Stimulated activated CD8-positive, alpha-beta memory T cell treated with anti-CD3 and anti-CD28 coated beads, Interleukin-12 subunit alpha, Interleukin-12 subunit beta, amount 100 ng/mL, for 1 hour (primary cell): ENCODE measurements around the gene ZNF17.
"Not testable (repeated sequence)": the region's sequence is repeated elsewhere in the genome, so short reads cannot be mapped to it uniquely, and the experiment has no call there.

ENCODE experiments used
- DNase-seq: peaks from one replicate; pipeline ENCODE4 v3.0.0-alpha.2; 2020; ENCODE audit warnings: low read depth

ZNF17 gene

DNA sequence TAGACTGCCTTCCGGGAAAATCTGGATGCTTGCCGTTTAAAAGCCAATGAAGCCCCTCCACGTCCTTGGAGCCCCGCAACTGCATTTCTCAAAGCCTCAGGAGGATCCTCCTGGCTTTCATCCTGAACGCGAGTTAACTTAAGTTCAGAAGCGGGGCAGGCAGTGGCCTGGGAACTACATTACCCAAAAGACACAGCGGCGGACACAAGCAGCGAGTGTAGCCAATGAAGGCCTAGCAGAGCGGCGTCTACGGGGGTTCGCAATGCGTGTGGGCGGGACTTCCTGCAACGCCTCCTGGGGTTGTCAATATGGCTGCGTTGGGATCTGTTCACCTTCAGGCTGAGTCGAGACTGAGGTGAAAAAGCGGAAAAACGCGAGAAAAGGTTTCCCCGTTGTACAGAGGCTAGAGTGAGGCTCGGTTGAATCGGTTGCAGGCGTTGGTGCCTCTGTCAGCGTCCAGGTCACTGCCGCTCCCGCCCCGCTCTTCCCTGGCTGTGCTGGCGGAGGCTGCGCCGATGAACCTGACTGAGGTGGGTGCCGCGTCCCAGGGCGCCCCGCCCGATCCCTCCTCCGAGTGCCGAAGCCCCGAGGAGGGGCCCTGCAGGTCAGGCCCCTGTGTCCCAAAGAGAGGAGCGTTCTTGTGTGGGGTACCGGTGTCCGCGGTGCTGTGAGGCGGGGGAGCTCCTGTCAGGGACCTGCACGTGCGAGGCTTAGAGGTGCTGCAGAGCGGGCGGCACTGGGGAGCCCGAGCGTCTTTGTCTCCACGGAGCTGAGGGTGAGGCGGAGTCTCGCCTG lies at the start of gene ZNF17:
TSS of gene ZNF17 (plus strand) at position 285 of the 795 bp plus-strand sequence. CDS start 2,455 bp downstream, outside the sequence.
- DNase-seq: peak; percentile 89

DNA sequence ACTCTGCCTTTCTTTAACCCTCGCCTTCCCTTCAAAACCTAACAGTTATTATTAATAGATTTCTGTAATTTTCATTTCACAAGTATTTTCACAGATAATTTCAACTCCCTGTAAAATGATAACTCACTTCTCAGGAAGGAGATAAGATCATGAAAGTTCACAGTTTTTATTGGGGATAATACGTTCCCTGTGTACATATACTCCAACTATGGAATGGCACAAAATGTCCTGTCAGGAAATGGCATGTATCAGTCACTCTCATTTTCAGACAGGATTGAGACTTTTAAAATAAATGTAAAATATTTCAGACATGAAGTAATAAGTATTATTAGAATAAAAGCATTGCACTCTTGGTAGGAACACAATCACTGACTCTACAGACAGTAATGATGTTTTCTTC lies 48.5 kb upstream of the ZNF17 start:
- DNase-seq: no peak

DNA sequence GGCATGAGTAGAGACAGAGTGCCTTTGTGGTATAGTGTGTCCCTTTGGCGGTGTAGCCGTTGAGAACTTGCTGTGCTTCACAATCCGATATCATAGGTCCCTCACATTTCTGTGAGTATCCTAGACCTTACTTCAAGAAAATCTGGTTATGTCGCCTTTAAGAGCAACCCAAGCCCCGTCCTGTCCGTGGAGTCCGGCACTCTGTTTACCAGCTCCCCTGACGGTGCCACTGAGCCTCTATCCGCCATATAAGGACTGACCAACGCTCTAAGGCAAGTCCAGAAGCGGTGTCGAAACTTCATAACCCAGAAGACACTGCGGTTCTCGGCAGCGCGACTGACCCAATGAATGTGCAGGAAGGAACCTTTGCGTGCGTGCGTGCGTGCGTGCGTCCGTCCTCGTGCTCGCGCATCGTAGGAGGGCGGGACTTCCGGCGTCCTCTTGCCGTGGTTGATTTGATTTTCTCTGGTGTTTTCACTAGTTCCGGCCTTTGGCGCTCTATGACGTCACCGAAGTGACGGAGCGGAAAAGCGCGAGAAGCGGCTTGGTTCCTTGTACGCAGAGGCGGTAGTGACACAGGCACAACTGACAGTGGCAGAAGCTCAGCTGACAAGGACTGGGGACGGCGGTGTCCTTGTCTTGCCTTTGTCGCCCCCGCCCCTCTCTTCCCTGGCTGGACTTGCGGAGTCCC lies 47.8 kb upstream of the ZNF17 start, which contains the start of the genes TRAPPC2B and ZNF547:
TSS of gene TRAPPC2B (plus strand) at position 555 of the 691 bp plus-strand sequence. CDS start 1,283 bp downstream, outside the sequence.
TSS of gene ZNF547 (plus strand) at position 555 of the 691 bp plus-strand sequence. CDS start 5,005 bp downstream, outside the sequence.
- DNase-seq: peak; percentile 96

DNA sequence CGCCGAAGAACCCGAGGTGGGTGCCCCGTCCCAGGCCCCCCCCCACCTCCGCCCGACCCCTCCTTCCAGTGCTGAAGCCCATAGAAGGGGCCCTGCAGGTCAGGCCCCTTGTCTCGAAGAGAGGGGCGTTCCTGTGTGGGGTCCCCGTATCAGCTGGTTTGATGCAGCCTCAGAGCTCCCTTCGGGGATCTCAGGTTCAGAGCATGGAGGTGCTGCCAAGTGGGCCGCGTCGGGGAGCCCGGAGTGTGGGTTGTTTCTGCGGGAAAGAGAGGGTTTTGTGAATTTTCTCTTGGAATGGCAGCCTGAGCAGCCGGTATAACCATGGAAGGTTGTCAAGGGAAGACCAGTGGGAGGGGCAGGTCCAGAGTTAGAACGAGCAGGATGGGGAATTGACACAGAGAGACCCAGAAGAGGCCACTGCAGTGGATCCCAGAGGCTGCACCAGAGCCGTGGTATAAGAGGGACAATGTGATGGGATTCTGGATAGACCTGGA lies 47.2 kb upstream of the ZNF17 start:
- DNase-seq: no peak

DNA sequence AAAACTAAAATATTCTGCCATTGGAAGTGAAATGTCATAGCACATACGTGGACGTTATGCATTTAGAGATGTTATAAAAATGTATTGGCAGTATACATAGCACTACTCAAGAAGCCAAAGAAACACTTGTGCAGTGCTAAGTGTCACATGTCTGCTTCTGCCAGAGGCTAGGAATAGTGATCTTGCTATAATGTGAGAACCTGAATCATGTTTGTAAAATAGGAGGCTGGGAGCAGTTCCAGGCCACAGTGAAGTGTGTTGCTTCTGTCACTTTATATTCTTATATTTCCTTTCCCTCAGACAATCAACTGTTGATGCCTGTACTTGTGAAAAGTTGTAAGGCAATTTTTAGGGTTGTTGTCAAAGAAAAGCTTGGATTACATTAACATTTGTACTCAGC lies 44.2 kb upstream of the ZNF17 start:
- DNase-seq: no peak

DNA sequence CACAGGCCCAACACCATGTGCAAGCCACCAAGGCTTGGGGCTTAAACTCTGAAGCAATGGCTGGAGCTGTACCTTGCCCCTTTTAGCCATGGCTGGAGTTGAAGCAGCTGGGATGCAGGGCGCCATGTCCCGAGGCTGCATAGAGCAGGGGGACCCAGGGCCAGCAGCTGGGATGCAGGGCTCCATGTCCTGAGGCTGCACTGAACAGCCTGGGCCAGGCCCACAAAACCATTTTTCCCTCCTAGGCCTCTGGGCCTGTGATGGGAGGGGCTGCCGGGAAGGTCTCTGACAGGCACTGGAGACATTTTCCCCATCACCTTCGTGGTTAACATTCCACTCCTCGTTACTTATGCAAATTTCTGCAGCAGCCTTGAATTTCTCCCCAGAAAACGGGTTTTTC lies 36.8 kb upstream of the ZNF17 start:
- DNase-seq: no peak

DNA sequence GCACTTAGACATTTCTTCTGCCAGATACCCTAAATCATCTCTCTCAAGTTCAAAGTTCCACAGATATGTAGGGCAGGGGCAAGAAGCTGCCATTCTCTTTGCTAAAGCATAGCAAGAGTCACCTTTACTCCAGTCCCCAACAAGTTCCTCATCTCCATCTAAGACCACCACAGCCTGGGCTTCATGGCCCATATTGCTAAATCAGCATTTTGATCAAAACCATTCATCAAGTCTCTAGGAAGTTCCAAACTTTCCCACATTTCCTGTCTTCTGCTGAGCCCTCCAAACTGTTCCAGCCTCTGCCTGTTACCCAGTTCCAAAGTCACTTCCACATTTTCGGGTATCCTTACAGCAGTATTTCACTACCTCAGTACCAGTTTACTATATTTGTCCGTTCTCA lies 36.3 kb upstream of the ZNF17 start:
- DNase-seq: not testable (repeated sequence)

DNA sequence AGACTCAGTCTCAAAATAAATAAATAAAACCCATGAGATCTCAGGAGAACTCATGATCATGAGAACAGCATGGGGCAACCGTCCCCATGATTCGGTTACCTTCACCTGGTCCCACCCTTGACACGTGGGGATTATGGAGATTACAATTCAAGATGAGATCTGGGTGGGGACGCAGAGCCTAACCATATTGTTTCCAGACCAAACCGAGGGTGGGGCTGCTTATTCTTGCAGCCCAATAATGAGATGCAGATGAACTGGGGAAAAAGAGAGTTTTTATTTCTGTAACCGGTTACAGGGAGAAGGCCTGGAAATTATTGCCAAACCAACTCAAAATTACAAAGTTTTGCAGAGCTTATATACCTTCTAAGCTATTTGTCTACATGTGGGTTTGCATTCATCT lies 34.8 kb upstream of the ZNF17 start:
- DNase-seq: no peak

DNA sequence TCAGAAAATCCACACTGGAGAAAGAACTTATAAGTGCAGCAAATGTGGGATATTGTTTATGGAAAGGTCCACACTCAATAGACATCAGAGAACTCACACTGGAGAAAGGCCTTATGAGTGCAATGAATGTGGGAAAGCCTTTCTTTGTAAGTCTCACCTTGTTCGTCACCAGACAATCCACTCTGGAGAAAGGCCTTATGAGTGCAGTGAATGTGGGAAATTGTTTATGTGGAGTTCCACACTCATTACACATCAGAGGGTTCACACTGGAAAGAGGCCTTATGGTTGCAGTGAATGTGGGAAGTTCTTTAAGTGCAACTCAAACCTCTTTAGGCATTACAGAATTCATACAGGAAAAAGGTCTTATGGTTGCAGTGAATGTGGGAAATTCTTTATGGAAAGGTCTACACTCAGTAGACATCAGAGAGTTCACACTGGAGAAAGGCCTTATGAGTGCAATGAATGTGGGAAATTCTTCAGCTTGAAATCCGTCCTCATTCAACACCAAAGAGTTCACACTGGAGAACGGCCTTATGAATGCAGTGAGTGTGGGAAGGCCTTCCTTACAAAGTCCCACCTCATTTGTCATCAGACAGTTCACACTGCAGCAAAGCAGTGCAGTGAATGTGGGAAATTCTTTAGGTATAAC lies 33.3 kb upstream of the ZNF17 start:
- DNase-seq: no peak

DNA sequence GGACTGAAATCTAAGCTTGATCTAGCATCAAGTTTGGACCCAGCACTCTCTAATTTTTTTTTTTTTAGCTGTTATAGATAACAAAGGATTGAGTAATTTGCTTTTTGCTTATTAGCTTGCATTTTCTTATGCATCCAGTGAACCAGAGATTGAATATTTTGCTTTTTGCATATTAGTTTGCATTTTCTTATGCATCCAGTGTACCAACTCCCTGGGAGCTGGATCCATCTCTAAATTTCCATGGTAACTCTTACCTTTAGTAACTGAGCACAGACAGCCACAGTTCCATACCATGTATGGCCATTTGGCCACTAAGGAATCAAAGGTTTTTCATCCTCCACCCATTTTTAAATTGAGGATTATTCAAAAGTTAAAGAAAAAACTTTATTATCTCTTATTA lies 30.0 kb upstream of the ZNF17 start:
- DNase-seq: no peak

DNA sequence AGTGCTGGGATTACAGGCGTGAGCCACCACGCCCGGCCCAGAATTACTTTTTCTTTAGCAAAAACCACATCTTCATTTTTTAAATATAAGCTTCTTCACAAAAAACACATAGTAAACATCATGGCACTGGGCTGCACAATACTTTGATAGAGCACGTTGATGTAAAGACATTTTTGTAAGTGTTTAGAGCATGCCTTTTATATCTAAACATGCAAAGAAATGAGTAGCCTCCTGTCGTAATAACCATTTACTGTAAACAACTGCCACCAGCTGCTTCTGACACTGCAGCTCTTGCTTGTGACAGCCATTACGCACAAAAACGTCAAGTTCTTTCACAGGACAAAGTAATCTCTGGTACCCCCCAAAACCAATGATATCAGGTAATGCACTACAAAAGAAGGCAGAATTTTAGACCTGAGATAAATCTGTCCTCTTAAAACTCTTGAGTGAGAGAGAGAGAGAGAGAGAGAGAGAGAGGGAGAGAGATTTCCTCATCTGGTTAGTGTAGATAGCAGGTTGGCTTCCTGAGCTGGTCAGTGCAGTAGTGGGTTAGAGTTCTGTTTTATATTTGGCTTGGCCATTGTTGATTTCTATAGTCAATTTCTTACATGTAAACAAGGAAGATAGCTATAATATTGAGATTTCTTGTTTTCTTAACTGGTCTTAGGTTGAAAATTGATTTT lies 28.0 kb upstream of the ZNF17 start:
- no peak for DNase-seq

DNA sequence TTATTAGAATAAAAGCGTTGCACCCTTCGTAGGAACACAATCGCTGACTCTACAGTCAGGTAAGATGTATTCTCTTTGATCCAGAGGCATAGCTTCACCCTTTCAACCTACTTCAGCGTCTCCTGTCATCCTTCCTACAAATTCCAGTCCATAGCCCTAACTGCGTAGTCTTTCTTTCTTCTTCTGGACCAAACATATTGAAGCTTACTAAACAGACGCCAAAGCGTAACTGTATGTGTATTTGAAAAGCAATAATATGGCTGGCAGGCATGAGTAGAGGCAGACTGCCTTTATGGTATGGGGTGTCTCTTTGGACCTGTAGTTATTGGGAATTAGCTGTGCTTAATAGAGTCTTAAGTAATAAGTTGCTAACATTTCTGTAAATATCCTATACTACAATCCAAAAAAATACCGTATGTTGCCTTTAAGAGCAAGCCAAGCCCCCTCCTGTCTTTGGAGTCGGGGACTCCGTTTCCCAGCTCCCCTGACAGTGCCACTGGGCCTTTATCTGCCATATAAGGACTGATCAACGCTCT lies 21.7 kb upstream of the ZNF17 start:
- no peak for DNase-seq

DNA sequence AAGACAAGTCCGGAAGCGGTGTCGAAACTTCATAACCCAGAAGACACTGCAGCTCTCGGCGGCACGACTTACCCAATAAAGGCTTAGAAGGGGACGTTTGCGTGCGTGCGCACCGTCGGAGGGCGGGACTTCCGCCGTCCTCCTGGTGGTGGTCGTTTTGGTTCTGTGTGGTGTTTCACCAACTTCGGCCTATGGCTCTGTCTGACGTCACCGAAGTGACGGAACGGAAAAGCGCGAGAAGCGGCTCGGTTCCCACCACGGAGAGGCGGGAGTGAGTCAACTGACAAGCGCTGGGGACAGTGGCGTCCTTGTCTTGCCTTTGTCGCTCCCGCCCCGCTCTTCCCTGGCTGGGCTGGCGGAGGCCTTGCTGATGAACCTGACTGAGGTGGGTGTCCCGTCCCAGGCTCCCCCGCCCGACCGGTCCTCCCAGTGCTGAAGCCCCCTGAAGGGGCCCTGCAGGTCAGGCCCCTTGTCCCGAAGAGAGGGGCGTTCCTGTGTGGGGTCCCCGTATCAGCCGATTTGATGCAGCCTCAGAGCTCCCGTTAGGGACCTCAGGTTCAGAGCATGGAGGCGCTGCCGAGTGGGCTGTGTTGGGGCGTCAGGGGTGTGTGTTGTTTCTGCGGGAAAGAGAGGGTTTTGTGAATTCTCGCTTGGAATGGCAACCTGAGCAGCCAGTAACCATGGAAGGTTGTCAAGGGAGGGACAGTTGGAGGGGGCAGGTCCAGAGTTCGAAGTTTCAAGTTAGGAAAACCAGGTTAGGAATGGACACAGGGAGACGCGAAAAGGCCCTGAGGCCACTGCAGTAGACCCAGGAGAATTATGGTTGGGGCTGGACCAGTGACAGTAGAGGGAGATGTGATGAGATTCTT lies 21.0 kb upstream of the ZNF17 start, which contains the start of gene ZNF548:
TSS of gene ZNF548 (plus strand) at position 125 of the 869 bp plus-strand sequence. CDS start at position 371, 246 bp downstream.
- DNase-seq: peak; percentile 97

DNA sequence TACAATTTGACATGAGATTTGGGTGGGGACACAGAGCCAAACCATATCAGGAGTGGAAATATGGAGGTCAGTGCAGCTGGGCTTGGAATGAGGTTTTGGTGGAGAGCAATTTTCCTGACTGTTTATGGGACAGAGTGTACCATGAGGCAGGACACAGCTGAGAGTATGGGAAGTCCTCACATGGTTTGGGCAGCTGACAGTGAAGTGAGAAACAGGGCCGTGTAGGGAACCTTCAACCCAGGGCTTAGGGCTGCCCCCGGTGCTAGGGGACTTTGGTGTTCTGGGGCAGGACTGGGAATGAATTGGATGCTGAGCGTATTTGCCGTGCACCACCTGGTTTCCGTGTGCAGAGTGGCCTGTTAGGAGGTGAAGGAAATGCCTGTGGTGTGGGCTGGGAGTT lies 15.3 kb upstream of the ZNF17 start:
- no peak for DNase-seq

DNA sequence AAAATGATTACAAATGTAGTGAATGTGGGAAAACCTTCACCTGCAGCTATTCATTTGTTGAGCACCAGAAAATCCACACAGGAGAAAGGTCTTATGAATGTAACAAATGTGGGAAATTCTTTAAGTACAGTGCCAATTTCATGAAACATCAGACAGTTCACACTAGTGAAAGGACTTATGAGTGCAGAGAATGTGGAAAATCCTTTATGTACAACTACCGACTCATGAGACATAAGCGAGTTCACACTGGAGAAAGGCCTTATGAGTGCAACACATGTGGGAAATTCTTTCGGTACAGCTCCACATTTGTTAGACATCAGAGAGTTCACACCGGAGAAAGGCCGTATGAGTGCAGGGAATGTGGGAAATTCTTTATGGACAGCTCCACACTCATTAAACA lies 12.1 kb upstream of the ZNF17 start:
- no peak for DNase-seq

DNA sequence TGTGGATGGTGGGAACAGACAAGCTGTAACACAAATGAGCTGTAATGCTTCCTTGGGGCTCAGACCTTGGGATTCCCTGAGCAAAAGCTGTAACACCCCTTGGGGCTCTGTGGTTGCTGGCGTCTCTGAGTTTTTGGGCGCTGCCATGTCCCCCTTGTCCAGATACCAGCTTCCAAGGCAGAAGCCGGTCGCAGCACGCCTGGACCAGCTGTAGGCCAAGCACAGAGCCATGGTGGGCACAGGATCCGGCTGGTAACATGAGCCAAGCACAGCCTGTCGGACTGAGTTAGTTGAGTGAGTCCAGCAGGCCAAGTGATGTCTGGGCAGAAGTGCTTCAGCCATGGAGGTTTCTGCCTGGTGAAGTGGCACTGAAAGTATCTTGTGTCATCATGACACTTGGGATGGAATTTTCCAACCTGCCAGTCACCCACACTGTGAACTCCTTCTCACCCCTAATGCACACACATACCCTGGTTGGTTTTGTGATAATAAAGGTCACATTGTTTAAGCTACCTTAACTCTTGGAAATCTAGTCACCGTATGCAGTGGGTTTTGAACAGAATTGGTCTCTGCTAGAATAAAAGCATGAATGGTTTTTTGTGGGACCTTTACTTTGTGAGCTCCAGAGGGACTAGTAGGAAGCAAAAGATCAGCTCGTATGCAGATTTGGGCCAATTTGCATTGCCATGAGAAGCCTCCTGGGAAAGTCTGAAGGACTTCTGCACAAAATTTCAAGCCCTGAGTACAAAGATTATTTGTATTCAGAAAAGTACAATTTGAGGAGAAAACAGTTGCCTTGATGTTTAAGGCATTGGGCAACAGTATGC lies 7.0 kb upstream of the ZNF17 start:
- no peak for DNase-seq

DNA sequence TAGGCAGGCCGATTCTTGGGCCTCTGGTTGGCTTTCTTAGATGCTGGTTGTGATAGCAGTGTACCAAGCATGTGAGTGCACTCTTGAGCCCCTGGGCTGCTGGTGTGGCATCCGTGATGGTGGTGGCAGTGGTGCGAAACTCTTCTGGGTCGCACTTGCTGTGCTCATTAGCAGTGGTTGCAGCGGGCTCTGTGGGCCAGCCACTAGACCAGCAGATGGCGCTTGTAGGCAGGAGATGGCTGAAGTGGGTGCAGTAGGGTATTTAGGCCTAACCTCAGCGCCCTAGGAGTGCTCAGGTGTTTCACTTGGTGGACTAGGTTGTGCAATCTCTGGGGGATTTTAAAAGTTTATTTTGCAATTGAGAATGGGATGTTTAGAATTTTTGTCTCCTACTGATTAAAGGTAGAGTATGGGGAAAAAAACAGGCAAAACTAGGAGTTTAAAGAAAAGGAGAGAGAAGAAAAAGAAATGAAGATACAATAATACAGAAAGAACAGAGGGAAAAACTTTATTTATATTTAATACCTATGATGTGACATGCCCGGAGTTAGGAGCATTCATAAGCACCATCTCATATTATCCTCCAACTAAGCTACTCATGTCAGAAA lies 4.3 kb upstream of the ZNF17 start:
- peak; percentile 49 for DNase-seq

DNA sequence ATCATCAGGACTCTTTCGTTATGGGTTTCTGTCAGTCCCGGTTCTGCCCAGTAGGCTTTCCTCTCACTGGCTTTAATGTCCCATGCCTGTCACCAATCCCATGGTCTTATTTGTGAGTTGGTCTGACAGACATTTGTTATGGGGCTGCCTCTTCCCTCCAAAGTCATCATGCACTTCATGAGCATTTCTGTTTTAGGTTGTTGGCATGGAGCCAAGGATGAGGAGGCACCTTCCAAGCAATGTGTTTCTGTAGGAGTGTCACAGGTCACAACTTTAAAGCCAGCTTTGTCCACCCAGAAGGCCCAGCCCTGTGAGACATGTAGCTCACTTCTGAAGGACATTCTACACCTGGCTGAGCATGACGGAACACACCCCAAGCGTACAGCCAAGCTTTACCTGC lies 8.5 kb downstream of the ZNF17 start:
- DNase-seq: no peak

DNA sequence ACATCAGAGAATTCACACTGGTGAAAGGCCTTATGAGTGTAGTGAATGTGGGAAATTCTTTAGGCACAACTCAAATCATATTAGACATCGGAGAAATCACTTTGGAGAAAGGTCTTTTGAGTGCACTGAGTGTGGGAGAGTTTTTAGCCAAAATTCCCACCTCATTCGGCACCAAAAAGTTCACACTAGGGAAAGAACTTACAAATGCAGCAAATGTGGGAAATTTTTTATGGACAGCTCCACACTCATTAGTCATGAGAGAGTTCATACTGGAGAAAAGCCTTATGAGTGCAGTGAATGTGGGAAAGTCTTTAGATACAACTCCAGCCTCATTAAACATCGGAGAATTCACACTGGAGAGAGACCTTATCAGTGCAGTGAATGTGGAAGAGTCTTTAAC lies 10.1 kb downstream of the ZNF17 start:
- DNase-seq: no peak
